Measurements from ENCODE around the gene RBSN. TPM values are rescaled to one million over a fixed set of nuclear protein-coding genes. Genes with fewer than 3 reads are reported as not detected.
A peak's percentile ranks its signal among the peaks of the same experiment; 100 is the strongest.
"Not testable (repeated sequence)": the region's sequence is repeated elsewhere in the genome, so short reads cannot be mapped to it uniquely, and the experiment has no call there.

The RBSN gene
- polyA plus RNA-seq (ENCODE audit: insufficient read length in 12 of 12), result 10 to 100 TPM in 11 of 12 donors, not detected in 1; 21.0 to 31.5 (median 23.2) TPM
- long read RNA-seq, donor 1, partial matches to known transcripts, result 0 of 2 reads
- long read RNA-seq, donor 1, other reads (novel, unspliced or antisense), result 0 of 2 reads
- long read RNA-seq, donor 2, partial matches to known transcripts, result 0 of 1 reads
- long read RNA-seq, donor 2, other reads (novel, unspliced or antisense), result 0 of 1 reads
- long read RNA-seq, donor 3, result 0 reads
- long read RNA-seq, donor 4, partial matches to known transcripts, result 0 of 1 reads
- long read RNA-seq, donor 4, other reads (novel, unspliced or antisense), result 0 of 1 reads
- long read RNA-seq, donor 5, result 0 reads
- long read RNA-seq, donor 6, full-length matches to known transcripts, result 2 of 2 reads
- long read RNA-seq, donor 6, partial matches to known transcripts, result 0 of 2 reads
- long read RNA-seq, donor 6, other reads (novel, unspliced or antisense), result 0 of 2 reads
- long read RNA-seq, donor 7, result 0 reads
- long read RNA-seq, donor 8, full-length matches to known transcripts, result 2 of 9 reads
- long read RNA-seq, donor 8, partial matches to known transcripts, result 7 of 9 reads
- long read RNA-seq, donor 8, other reads (novel, unspliced or antisense), result 0 of 9 reads
- long read RNA-seq, donor 9, full-length matches to known transcripts, result 1 of 1 reads
- long read RNA-seq, donor 9, partial matches to known transcripts, result 0 of 1 reads
- long read RNA-seq, donor 9, other reads (novel, unspliced or antisense), result 0 of 1 reads
- long read RNA-seq, donor 10, partial matches to known transcripts, result 0 of 1 reads
- long read RNA-seq, donor 10, other reads (novel, unspliced or antisense), result 0 of 1 reads
- long read RNA-seq, donor 11, partial matches to known transcripts, result 0 of 1 reads
- long read RNA-seq, donor 11, other reads (novel, unspliced or antisense), result 0 of 1 reads

DNA sequence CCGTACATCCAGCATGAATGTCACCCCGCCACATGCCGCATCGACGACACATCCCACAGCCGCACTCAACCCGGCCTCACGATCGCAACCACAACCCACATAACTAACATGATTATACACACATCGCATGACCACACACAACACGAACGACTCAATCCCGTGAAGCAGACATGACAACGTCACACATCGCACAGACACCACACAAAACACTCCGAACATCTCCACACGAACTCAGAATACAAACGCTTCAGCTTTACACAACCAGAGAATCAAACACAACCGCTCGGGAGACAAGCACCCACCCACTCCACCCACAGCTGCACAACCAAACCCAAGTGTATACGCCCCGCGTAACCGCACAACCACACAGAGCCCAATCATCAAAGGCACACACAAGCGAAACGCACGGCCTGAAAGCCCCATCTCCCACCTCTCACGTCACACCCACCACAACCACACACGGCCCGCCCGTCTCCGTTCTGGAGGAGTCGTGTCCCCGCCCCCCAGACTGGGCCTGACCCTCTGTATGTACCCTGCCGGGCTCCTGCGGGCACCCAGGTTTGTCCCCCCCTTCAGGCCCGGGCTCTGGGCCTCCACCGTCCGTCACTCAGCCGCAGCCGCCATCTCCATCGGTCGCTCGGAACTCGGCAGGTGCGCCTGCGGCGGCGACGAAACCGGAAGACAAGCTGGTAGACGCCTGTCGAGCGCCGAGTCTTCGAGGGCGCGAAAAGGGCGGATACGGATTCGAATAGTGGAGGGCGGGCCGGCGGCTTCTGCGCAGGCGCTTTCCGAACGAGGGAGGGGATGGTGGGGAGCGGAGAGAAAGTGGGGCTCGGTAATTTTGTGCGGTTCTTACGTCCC is at the start of gene RBSN:
TSS of gene RBSN (minus strand) at position 646 of the 861 bp plus-strand sequence. CDS start 3,028 bp downstream, outside the sequence.
- peak; percentile 95 for DNase-seq

DNA sequence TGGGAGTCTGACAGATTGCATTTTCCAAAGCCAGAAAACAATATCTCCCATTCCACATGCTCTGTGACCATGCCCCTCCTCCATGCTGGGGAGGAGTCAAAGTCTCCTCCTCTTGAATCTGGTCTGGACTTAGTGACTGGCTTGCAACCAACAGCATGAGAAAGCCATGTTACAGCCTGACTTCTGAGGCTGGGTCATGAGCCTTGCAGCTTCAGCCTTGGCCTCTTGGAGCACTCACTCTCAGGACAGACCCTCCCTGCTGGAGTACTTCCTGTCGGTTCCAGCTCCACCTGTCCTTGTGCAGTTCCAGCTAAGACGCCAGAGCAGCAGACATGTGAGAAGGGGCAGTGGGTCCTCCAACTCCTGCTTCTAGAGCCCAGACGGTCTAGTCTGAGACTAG is 49.7 kb upstream of the RBSN start:
- DNase-seq, result no peak

DNA sequence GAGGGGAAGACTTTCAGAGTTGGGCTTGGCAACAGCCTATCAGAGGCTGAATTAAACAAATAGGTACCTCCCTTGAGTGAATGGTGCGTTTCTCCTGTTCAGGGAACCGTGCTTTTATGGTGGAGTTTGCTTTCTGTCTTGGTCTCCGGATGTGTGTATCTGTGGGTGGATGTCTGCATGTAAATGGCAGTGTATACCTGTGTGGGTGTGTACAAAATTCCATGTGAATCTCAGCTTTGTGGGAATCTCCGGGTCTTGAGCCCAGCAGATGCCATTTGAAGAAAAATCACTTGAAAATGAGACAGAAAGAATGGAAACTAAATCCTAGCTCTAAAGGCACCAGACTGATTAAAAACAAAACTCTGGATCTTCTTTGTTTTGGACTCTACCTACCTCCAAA is 37.9 kb upstream of the RBSN start:
- DNase-seq, result not testable (repeated sequence)

DNA sequence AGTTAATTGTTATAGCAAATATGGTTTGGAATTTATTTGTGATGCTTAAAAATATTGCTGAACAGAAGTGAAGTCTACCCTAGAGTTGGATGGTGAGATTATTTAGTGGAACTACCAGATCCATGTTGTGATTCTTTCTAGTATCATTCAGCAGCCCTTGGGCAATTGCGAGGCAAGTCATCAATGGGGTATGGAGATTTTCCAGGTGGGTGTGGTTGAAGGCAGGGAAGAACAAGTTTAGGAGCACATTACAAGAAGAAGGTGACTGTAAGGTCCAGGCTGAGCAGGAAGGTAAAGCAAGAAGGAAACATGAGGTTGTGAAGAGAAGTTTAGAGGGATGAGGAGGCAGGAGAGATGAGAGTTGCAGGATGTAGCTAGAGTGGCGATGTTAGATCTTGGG is 36.0 kb upstream of the RBSN start:
- not testable (repeated sequence) for DNase-seq

DNA sequence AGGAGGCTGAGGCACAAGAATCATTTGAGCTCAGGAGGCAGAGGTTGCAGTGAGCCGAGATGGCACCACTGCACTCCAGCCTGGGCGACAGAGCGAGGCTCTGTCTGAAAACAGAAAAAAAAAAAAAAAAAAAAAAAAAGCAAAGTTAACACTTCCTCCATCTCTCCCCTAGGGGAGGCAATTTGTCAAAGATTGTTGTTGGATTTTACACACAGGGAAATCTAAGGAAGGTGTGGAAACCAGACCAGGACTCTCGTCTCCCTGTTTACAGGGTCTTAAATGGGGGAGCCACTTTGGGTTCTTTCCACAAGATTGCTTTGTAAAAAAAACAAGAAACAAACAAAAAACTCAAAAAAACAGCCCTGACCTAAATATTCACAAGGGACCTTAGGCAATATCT is 29.5 kb upstream of the RBSN start:
- not testable (repeated sequence) for DNase-seq

DNA sequence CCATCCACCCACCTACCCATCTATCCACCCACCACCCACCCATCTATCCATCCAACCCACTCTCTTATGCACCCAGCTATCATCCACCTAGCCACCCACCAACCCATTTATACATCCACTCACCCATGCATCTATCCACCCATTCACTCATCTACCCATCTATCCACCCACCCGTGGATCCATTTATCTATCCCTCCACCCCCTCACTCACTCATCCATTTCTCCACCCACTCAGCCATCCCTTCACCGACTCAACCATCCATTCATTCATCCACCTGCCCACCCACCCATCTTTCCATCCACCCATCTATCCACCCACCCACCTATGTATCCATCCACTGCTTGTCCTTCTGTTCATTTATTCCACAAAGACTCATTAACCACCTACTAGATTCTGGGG is 28.0 kb upstream of the RBSN start:
- not testable (repeated sequence) for DNase-seq

DNA sequence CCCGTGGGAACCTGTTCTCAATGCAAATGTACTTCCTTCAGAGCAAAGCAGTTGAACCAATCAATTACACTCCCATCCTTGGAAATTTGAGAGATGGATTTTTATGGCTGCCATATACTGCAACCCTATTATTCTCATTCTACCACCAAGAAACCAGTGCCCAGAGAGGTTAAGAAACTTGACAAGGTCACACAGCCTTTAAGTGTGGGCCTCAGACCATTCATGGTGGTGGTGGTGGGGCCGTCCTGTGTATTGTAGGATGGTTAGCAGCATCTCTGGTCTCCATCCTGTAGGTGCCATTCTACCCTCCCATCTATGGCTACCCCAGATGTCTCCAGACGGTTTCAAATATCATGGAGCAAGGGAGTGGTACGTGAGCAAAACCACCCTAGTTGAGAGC is 23.4 kb upstream of the RBSN start:
- no peak for DNase-seq

DNA sequence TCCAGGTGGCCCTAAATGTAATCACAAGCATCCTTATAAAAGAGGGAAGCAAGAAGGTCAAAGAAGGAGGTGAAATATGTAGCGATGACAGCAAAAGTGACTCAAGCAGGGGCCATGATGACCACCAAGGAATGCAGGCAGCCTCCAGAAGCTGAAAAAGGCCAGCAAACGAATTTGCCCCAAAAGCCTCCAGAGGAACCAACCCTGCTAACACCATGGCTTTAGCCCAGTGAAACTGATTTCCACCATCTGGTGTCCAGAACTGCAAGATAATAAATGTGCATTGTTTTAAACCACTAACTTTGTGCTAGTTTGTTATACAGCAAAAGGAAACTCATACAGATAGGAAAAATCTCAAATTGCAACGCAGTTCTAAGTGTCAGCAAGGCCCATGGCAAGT is 23.0 kb upstream of the RBSN start:
- DNase-seq, result no peak

DNA sequence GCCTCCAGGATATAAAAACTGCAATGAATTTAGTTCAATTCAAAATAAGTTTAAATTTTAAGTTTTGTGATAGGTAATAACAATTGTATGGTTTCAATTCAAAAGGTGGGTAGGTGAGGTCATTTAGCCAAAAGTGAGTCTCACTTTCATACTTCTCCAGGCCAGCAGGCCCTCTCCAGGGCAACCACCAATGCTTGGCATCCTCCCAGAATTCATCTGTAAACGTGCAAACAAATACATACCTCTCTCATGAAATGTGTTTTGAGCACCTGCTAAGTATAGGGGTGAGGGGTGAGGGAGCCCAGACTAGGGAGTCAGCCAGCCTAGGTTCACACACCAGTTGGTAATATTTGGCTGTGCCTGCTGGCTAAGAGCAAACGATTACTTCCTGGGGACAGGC is 22.0 kb upstream of the RBSN start:
- no peak for DNase-seq

DNA sequence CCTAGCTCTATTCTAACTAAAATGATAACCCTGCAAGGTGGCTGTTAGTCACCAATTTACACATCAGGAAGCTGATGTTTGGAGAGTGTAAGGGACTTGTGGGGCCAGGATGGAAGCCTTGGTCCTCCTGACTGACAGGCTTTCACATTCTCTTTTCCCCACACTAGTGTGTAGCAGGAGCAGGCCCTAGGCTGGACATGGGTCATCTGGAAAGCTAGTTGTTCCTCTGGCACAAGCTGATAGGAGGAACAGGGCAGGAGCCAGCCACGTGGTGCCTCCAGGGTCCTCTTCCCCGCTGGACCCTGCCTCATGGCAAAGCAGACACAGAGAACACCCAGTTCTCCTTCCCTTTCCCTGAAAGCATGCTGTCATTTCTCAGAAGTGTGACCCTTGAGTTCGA is 18.1 kb upstream of the RBSN start:
- DNase-seq, result no peak

DNA sequence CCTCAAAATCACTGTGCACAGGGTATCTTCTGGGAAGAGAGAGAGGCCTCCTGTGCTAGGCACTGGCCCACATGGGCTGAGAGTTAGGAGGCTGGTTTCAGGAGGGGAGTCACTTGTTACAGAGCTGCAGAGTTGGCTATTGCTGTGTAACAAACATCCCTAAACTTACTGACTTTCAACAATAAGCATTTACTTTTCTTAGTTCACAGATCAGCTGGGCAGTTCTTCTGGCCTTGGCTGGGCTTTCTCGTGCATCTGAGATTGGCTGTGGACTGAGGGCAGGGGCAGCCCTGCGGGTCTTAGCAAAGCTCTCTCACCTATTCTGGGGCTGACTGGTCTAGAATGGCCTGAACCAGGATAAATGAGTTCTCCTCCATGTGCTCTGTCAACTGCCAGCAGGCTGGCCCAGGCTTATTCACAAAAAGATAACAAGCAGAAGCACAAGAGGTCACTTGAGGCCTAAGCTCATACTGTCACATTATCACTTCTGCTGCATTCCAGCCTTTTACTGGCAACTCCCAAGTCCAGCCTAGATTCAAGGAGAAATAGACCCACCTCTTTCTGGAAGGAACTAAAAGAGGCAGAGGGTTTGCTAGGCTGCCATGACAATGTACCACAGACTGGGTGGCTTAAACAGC is 17.2 kb upstream of the RBSN start:
- no peak for DNase-seq

DNA sequence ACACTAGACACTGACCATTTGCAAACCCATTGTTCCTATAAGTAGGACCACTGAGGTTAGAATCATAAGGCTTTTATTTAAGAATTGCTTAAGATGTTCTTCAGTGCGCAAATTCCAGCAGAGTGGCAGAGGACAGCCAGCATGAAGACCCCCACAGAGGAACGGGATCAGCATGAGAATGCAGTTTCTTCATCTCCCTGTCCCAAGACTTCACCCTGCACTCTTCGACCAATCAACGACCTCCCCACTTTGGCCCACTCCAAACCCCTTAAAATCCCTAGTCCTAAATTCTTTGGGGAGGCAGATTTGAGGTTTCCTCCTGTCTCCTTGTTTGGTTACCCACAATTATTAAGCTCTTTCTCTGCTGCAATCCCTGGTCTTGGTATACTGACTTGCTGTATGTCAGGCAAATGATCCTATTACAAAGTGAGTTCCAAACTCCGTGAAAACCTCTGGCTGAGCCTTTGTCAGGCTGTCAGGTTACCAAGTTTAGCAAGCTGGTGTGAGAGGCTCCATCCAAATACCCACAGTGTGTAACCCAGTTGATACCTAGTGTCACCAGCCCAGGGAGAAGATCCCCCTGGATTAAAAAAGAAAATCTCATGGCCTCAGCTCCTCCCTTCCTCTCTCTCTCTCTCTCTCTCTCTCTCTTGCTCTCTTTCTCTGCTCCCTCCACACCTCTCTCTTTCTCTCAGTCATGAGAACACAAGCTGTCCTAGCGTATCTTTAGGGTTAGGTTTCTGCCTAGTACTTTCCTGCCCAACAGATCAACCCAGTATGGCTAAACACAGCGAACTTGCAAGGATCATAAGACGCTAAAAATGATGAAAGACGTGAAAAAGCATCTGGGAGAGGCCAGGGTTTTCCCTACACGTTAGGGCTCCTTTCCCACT is 15.8 kb upstream of the RBSN start:
- no peak for DNase-seq

DNA sequence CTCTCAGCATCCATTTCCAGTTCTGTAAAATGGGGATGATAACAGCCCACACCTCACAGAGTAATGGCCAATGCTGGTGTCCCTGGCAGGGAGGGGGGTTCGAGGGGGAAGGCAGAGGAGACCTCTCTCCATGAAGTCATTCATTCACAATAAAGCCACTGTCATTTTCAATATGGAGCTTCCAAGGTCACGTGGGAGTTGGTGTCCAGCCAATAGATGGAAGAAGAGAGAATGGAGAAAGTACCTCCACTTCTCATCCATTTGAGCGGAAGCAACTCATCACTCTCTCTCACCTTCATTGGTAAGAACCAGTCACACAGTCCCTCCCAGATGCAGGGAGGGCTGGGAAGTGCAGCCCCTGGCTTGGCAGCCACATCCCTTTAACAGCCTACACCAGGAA is 14.9 kb upstream of the RBSN start:
- no peak for DNase-seq

DNA sequence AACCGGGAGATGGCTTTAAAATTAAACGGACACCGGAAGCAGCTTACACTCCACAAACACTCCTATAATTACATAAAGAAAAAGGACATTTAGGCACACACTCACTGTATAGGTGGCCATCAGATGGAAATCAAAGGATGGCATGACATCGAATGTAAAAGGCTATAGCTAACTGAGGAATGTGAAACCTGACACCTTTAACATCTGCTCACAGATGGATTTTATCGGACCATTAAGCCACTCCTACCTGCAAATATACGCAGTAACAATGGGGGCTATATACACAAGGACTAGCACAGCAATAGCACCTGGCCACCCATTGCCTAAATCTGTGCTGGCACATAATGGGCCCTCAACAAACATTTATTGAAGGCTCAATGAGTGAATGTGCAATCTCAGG is 14.5 kb upstream of the RBSN start:
- no peak for DNase-seq

DNA sequence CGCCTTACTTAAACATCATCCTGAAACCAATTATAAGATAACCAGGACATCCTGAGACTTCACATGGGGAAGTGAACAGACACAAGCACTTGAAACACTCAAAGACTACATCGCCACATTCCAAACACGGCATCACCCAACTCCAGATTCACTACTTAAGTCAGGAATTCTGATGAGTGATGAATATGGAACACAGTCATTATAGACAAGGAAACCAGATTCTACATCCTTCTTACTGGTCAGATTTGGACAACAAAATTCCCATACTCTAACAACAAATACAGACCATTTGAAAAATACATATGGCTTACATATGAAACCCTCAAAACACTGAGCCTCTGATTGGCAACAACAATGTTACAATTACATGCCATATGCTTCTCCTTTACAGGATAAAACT is 13.1 kb upstream of the RBSN start:
- DNase-seq, result no peak

DNA sequence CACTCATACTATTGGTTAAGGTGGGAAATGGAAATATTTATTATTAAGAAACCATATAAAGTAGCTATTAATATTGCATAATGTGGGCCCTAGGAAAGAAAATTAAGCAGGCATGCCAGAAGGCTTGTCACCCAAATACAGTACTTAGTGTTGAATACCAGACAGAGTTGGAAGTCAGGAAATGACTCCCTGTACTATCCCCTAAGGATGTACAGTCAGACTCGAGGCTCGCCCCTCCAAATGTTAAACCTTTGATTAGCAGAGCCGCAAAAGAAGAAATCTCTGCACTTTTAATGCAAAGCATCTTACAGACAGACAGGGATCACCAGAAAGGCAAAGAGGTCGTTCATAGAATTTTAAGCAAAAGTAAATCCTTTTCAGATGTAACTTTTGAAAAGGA is 11.3 kb upstream of the RBSN start:
- no peak for DNase-seq

DNA sequence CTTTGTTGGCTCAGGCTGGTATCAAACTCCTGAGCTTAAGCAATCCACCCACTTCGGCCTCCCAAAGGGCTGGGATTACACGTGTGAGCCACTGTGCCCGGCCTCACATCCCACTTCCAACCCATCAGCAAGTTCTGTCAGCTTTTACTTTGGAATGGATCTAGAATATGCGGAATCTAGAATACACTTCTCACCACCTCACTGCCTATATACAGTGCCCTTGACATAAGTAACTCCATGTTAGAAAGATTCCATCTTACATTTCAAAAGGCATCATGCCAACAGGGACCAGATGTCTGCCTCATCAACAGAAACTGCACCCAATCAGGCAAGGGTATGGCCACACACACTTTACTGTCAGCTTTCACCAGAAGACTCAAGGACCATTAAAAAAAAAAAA is 9.9 kb upstream of the RBSN start:
- no peak for DNase-seq

DNA sequence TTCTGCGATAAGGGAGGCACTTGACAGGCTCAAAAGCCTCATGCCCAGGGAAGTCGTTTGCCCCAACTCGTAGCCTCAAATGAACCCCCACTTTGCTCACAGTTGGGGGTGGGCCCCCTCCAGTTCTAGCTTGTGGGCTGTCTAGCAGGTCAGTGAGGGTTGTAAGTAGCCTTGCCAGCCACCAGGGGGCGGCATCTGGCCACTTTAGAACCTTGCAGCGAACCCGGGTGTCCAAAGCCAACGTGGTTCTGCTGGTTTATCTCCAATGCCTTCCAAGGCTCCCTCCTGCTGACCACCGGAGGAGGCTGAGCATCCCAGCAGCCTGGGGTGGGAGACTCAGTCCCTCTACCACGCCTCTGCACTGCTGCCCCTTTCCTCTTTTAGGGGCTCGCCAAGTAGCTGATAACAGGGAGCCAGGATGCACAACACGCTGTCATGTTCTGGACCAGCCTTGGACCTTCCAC is 9.2 kb upstream of the RBSN start:
- peak; percentile 62 for DNase-seq

DNA sequence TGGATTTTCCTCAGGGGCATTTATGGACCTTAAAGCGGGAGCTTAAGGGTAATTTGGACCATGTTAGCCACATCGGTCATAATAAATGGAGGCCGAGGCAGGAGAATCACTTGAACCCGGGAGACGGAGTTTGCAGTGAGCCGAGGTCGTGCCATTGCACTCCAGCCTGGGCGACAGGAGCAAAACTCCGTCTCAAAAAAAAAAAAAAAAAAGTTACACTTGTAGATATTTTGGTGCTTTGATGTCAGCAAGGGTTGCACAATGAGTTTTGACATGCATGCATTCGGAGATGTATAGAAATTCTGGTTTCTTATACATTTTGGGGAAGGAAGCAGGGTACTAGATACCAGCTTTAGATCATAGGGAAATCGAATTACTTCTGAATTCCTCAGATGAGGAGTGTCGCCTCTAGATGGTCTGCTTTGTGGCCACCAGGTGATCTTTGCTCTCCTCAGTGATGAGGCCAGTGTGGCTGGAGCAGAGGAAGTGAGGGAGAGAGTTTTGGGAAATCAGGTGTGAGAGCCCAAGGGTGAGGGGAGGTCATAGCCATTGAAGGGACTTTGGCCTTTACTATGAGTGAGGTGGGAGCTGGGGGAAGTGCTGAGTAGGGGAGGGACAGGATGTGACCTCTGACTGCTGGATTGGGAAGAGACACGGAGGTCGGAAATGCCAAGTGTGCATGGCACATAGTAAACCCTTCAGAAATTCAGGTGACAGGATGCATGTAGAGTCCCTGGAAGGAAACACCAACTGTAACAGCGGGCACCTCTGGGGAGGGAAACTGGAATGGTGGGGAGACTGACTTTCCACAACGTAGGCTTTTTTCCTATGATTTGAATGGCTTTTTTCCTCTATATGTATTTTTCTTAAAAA is 8.4 kb upstream of the RBSN start:
- no peak for DNase-seq

Measured in muscle of arm (tissue), 14 donors.